LoVo (cell line): ENCODE results near the gene PTCH1.

ENCODE experiments used
- DNase-seq: peaks from one replicate; pipeline ENCODE4 v3.0.0-alpha.2; 2016; ENCODE audit warnings: low spot score

PTCH1 gene

DNA sequence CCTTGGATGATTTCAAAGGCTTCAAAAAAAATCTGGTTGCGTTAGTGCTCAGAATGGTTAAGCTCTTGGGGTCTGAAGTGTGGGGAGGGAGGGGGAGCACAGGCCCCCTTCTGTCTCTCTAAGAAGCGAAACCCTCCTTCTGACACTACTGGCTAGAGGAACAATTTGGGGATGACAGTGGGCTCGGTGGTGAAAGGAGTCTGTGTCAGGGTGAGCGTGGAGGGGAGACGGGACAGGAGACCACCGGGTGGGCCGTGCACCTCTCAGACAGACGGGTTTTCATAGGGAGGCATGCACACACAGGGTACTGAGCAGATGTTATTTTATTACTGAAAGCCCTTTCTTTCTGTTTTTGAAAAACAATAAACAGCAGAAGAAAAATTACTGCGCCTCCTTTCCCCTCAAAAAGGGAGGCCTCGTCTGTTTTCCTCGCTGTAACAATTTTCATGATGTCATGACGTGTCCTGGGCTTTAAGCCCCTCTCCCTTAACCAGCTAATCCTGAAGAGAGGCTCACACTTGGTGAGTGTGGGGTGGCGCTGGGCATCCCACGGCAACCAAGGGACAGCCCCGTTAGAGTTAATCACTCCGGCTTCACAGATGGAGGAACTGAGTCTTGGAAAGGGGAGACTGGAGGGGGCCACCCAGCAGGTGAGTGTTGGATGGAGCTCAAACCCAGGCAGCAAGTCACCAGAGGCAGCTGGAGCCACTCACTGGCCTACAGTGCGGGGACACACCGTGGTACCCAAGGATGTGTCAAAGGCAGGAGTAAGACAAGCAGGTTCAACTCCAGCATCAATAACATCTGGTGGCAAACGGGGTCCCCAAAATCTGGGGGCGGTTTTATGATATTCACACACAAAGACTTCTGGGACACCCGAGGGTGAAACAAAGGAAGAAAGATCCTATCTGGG lies 53.4 kb downstream of the PTCH1 start:
- no peak for DNase-seq

DNA sequence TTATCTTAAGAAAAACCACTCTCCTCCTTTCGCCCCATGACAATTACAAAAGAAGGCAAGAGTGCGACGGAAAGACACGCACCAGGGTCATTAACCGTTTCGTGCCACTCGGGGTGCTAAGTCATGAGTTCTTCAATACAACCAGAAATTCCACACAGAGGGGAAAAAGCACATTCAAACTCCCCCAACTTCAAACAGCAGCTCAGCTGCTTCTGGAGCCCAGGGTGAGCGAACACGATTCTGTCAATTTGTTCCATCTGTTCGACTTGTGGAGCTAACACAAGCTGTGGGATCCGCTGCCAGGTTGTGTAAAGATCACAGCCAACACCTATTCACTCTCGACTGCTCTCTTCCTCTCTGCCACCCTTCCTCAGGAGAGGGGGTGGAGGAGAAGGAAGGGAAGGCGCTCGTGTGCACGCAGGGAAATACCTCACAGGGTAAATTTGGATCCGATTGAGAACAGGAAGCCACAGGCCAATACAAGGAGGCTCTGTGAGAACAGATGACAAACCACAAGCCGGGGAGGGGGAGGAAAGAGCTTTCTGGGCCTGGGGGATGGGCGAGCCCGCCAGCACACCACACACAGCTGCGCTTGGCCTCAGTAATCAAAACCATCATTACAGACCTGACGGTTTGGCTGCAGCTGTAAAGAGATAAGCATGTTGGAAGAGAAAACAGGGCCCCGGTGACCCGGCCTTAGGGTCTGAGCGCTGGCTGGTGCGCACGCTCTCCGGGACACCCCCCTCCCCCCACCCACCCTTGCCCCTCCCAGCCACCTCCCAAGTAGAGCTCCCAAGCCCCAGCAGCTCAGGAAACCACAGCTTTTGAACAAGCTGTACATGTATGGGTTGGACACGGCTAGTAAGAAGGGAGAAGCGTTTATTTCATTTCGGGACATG lies 54.3 kb downstream of the PTCH1 start:
- DNase-seq, result no peak

DNA sequence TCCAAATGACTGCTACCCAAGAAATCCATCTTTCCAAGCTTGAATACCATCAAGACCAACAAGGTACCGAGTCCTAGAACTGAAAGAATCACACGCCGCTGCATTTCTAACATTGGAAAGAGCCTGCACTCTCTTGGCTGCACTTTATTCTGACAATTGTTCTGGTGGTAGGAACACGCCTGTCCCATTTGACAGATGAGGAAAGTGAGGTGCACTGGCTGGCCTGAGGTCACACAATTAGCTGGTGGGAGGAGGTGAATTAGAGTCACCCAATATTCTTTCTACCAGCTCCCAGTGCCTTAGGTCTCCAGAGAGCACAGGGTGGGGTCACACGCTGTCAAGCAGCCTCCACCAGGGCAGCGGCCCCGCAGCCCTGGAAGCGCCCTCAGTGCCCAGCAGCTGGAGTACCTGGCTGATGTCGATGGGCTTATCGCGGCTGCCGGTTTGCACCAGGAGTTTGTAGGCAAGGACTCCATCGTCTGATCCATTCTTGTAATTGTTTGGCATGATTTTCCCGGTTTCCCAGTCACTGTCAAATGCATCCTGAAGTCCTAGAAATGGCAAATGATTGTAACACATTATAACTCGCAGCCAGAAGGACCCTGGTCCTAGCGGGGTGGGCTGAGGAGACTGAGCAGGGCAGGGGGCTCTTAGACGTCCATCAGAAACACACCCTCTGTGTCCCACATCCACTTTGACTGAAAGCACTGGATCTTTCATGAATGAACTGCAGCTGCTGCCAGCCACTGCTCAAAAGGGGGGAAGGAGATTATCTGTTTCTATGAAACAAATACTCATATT lies 55.1 kb downstream of the PTCH1 start:
- no peak for DNase-seq

DNA sequence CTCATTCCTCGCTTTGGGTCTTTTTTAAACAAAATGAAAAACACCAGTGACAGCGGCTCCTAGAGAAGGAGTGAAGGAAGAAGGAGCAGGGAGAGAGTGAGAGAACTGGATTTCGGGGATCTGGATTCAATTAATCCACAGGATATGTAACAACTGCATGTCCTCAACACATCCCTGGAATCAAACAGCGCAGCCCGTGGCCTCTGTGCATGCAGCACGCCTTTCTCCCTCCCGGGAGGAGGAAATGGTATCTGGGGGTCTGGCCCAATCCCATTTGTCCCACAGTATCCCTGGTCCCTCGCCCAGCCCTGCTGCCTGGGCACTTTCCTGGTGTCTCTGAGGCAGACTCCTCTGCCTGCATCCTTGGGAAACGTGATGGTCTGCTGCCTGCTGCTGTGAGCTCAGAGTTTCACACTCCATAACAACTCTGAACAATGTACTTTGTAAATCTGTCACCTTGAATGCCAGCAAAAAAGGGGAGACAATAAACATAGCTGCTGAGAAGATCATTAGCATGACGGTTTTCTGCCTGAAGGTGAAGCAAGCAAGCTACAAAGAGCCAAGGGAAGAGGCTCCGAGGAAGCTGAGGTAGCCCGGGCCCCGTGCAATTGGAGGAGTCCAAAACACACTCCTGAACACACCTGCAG lies 56.1 kb downstream of the PTCH1 start:
- no peak for DNase-seq

DNA sequence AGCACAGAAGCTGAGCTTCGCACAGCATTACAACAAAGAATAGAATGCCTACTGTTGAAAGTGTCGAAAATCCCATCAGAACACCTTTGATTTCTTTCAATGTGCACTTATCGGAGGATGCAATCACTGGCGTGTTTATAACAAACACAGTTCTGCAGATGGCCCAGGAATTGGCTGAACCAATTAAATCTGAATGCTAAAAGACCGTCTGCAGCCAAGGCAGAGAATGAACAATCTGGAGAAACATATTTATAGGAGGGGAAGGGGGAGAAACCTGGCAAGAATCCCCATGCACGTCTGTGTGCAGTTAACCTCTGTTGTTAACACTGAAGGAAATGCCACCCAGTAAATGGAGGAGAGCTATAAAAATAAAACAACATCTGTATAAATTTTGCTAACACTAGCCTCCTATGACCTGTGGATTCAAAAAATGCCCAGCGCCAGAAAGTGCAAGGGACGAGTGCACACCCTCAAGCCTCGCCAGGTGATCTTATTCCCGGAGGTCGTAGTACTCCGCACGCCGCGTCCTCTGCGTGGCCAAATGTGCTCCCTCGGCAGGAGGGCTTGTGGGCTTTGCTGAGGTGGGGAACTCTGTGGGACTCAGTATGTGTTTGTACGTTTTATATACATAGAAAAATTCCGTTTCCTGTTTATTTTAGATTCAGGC lies 56.8 kb downstream of the PTCH1 start:
- DNase-seq, result no peak

DNA sequence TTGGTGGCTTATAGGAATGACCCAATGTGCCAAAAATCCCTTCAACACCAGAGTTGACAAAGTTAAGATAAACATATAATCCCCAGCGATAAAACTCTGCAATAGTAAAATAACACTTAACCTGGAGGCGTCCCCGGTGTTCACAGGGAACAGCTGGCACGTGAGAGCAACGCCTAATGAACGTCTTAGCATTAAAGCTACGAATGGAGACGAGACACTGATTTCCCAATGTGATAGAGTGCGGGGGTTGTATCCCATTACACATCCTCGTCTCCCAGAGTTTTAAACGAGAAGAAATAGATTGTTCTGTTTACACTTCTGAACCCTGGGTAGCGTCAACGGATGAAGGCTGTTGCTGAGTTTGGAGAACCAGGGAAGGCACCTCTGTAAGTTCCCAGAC lies 57.6 kb downstream of the PTCH1 start:
- no peak for DNase-seq

DNA sequence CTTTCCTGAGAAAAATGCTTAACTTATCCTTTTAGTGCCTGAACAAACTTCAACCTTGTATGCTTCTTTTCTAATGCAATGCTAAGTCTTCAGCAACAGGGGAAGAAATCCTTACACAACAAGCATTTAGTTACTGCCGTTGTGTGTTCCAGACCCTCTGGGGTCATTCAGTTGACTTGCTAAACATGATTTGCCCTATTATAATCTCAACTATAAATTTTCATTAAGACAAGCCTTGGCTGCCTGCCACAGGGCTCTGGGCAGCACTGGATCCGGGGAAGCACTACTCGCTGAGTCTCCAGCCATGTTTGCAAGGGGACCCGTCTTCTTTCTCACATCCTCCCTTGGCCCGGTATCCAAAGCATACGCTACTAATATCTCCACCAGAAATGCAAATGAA lies 58.1 kb downstream of the PTCH1 start:
- no peak for DNase-seq

DNA sequence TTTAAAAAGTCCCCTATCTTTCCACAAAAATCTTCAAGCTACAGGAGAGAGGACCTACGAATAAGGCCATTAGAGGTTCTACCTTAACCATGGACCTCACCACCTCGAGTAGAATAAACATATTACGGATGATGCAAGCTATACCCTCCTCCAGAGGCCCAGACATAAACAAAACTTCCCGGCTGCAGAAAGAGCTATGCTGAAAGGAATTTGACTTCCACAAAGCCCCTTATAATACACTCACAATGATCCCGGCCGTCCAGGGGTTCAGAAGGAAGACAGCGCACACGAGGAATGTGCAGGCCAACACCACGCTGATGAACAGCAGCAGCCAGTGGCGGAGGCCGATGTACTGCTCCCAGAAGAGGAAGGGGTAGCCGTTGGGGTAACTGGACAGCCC lies 59.0 kb downstream of the PTCH1 start:
- DNase-seq, result no peak

DNA sequence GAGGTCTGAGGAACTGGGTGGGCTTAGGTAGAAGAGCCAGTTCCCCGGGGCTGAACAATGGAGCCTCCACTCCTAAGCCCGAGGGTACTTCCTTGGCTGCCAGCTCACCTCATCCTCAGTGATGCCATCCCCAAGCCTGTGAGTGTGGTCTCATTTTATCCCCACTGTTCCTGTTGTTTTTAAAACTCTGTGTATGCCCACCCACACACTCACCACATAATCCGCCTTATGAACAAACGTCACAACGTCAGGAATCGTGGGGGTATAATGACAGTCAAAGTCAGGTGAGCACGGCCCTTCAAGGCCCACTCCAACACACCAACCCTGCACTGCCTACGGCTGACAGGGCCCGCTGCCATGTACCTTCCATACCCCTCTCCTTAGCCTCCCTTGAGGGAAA lies 61.1 kb downstream of the PTCH1 start:
- no peak for DNase-seq

DNA sequence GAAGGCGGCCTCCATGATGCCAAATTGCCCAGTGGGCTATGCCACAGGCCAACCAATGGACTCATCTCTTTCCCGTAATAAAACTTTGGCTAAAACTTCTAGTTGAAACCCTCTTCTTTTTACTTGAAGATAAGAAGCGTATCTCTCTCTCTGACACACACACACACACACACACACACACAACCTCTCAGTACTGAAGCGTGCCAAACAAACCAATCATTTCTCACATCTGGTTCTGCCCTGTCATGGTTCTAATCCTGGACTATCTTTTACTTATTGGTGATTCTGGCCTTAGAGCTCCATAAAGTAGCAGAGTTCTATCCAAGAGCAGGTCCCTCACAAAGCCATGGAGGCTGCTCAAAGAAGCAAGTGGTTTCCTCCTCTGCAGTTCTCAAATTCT lies 64.6 kb downstream of the PTCH1 start:
- no peak for DNase-seq

DNA sequence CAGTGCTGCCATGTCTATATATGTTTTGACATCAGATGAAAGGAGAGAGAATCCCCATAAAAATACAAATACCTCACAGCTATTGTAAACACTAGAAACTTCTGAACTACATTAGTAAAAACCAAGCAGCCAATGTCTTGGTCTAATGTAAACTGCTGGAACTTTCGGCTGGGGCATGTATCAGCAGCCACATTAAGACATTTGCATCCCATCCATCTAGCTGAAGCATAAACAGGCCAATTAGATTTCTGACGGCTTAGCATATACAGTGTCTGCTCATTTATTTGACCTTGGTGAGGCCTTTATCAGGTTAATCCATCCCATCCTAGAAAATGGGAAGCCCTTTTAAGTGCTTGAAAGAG lies 65.7 kb downstream of the PTCH1 start:
- DNase-seq, result no peak

DNA sequence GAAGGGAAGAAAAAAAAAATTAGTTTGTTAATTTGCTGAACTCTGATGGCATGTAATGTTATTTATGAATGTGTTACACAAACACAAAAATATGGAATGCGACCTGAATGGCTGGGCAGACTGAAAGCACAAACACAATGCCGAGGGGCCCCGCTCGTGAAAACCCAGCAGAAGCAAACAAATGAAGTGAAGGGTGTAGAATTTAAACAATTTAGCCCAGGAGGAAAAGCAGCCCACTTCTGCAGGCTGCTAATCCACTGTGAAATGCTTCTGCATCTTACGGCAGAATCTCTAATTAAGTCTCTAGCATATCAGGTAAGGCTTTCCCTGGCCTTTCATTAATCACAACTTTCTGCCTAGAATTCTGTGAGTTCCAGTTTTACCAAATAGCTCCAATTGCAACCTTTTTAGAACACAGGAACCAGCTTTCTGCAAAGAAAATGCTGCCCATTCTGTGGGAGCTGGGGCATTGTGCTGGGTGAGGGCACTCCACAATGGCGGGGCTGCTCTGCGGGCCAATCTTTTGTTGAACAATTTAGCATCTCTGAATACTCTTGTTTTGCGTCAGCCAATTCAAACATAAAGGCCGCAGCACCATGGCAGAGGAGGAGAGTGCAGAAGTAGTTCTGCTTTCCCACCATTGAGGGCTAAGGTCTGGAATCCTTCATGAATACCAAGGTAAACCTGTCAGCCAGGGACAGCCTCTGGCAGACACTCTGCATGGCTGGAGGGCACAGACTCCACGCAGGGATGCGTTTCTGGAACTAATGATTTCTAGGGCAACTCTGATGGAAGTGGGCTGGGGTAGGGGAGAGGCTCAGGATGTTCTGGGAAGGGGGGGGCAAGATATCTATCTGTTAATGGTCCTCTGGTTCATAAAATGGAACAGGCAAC lies 66.4 kb downstream of the PTCH1 start:
- DNase-seq, result no peak

DNA sequence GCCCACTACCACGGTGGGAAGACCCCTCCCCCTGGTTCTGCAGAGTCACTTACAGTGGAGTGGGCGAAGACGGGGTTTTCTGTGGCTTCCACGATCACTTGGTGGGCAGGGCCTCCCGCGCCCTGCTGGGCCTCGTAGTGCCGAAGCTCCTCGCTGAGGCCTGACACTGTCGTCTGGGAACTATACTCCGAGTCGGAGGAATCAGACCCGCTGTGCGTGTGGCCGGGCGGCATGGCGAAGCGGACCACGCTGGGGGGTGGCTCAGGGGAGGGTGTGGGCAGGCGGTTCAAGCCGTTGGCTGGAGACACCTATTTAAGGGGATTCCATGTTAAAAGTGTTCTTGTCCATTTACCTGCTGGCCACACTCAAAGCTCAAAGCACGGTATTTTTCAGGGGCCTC lies 67.8 kb downstream of the PTCH1 start:
- DNase-seq, result no peak

DNA sequence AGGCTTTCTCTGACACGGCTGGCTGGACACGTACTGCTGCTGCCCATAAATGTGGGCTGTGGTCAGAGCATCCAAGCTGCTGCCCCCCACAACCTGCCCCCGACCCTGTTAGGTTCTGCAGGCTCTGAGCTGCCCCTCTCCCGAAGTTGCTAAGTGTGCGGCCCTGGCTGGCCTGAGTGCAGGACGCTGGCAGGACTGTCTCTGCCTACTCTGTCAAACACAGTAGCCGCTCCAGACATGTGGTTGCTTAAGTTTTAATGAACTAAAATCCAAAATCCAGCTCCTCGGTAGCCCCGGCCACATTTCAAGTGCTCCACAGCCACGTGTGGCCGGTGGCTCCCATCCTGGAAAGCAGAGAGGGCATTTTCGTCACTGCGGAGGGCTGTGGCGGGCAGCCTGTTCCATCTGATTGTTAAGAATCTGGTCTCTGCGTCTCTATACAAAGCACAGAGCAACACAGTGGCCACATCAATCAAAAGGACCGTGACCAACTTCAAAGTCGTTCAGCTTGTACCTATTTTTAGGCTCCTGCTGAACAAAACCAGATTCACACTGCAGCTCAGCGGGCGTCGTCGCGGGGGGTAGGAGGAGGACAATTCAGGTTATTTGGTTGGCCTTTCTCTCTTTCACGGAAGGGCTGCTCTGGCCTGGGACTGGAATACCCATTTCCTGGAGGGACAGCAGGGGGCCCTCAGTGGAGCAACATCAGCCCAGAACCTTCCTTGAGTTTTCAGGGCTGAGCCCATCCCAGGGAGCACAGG lies 68.9 kb downstream of the PTCH1 start:
- no peak for DNase-seq

DNA sequence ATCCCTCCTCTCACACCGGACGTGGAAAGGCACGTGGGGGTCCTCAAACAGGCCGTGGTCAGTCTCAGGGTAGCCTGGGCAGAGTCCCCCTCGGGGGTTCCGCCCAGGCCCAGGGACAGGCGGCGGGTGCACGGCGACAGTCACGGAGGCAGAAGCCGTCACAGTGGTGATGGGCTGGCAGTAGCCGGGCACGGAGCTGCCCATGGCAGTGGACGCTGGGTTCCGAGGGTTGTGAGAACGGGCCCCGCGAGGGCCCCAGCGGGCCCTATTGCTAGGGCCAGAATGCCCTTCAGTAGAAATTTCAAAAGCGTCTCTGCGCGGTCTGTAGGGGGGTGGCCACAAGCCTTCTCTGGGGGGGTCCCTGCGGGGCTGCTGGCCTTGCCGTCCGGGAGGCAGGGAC lies 69.8 kb downstream of the PTCH1 start:
- no peak for DNase-seq

DNA sequence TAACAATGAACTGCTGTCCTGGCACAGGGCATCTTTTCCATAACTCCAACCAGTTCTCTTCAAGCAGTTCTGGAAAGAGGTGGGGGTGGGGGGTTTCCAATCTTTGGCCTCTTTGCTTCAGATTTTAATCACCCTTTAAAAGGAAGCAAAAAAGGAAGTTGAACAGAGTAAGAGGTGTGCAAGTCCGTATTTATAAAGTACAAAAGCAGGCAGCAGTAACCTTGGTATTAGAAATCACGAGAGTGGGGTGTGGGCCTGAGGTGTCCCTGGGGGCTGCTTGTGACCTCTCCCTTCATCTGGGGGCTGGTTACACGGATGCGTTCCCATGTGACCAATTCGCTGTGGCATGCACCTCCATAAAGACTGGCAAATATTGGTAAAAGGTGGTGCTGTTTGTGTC lies 70.5 kb downstream of the PTCH1 start:
- DNase-seq, result no peak

DNA sequence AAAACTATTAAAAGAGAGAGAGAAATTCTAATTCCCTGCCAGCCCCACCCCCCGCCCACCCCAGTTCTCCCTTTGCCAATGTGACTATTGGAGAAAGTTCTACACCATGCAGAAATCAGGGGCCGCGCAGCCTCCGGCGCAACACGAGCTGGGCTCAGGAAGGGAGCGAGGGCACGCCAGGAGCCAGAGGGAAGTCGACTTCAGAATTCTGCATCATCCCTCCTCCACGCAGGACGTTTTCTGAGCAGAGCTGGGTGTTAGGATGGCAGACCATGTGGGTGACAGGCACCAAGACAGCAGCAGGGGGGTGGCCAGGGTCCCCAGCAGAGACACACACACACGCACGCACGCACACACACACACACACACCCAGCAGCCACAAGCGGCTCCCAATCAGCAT lies 72.6 kb downstream of the PTCH1 start:
- no peak for DNase-seq

DNA sequence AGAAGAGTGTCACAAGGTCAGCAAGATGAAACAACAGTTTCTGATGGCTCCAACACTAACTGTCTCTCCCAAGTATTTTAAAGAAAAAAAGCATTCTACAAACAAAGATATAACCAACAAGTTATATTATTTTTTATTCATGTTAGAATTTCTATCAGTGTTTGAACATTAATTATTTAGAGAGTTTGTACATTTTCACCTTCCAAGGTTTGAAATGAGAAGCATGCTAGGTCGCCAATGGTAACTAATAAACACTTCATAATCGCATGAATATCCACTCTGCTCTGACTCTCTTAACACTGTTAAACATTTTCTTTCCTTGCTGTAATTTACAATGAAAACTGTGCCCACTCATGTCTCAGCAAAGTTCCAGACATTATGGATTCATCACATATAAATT lies 73.5 kb downstream of the PTCH1 start:
- no peak for DNase-seq

DNA sequence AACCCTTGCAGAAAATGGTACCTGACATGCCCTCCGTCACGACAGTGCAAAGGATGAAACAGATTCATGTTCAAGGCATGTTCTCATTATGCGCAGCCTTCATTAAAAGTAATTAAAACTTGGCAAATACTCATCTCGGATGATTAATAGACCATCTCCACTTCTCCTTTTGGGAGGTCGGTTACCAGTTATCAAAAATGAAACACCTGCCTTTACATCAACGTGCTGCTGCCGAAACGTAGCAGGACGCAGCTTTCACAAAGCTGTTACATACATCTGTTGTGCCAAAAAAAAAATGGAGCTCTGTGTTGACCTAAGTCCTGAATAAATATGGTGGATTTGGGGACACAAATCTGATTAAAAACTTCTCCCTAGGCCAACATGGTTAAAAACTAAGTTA lies 75.7 kb downstream of the PTCH1 start:
- DNase-seq, result no peak

DNA sequence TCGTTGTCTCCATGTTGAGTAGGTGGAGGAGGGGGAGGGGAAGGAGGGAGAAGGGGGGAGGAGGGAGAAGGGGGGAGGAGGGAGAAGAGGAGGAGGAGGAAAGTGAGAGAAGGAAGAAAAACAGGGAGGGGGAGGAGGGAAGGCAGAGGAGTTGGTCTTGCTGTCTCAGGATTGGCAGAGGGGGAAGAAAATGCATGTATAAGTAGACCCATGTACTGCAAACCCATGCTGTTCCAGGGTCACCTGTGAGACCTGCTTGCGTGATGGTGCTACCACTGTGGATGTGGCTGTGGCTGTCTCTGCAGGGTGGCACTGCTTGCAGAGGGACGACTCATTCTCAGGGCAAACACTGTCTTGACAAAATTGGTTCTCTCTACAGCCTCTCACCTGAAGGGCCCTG lies 76.3 kb downstream of the PTCH1 start:
- DNase-seq, result no peak
